ENCODE data around the gene YIPF2.
"Not testable (repeated sequence)": the region's sequence is repeated elsewhere in the genome, so short reads cannot be mapped to it uniquely, and the experiment has no call there.

Gene YIPF2

DNA sequence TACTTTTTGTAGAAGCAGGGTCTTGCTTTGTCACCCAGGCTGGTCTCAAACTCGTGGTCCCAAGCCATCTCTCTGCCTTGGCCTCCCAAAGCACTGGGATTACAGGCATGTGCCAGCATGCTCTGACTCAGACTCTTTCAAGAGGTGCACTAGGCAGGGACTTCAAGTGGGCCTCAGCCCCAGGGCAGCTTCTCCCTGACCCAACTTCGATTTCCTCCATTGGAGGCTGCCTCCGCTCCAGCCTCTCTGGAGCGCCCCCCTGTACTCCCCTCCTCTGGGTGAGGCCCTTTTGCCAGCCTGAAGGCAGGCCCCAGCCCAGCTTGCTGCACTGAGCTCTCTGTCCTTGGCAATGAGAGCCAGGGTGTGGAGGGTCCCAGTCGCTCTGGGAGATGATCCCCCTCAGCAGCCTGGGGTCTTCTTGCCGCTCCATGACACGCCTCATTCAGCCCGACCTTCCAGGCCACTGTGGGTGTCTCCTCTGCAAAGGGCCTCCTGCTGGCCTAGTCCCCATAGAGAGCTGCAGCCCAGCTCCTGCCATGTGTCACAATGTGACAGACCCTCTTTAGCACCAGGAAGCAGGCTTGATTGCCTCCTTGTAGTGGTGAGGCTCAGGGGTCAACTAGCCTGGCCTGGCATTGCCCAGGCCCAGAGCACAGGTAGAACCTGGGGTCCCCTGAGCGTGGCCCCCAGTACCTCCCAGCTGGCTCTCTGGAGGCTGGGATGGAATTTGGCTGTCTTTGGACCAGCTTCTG, 40.6 kb downstream of the YIPF2 start:
- Mint-ChIP-seq H3K4me1 (ENCODE audit: low read depth in 2 of 2) (peaks cover 0 to 4% of the 10 kb centered on the region in 2 donors), H3K27me3 (no peaks in the 10 kb centered on the region), H3K36me3 (ENCODE audit: insufficient read depth) (peaks cover 4% of the 10 kb centered on the region), H3K4me3 (no peak overlapping the region), H3K27ac (peak overlapping the region in 1 of 2 donors; percentile 71), H3K9me3 (no peaks in the 10 kb centered on the region)
- no peak for ATAC-seq (replicated peaks)
- DNase-seq, result no peak

DNA sequence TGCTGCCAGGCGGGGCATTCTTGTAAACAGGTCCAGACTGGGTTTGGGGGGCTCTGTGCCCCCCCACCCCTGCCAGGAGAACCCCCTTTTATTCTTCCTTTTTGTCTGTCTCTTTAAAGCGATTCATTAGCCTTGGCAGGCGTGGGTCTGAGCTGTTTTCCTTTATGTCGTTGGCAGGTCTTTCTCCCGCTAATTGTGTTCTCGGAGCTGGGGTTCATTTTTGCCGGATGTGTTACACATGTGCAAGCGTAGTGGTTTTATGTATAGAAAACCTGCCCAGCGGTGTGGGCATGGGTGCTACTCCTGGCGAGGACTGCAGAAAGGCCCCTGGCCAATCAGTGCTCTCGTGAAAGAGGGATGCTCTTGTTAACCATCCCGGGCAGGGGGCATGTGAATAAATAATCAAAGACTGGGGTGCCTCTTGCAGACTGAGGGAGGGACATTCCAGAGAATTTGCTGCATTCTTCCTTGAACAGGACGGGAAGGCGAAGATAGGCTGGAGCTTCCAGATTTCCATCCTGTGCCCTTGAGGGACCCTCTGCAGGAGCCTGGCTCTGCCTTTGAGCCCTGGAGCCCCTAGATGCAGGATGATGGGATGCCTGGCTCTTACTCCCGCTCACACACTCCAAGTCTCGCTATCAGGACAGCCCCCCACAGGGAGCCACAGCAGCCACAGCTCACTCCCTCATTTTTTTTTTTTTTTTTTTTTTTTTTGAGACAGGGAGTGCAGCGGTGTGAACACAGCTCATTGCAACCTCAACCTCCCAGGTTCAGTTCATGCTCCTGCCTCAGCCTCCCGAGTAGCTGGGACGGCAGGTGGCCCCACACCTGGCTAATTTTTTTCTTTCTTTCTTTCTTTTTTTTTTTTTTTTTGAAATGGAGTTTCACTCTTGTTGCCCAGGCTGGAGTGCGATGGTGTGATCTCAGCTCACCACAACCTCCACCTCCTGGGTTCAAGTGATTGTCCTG, 43.0 kb downstream of the YIPF2 start:
- peaks cover 0 to 8% of the 10 kb centered on the region in 2 donors for H3K4me1 Mint-ChIP-seq (ENCODE audit: low read depth in 2 of 2)
- no peak overlapping the region for H3K4me3 Mint-ChIP-seq
- peaks cover 4% of the 10 kb centered on the region for H3K36me3 Mint-ChIP-seq (ENCODE audit: insufficient read depth)
- no peaks in the 10 kb centered on the region for H3K27me3 Mint-ChIP-seq
- H3K27ac Mint-ChIP-seq, result no peak overlapping the region
- H3K9me3 Mint-ChIP-seq, result no peaks in the 10 kb centered on the region
- DNase-seq (no peak), ATAC-seq (replicated peaks) (no peak)

DNA sequence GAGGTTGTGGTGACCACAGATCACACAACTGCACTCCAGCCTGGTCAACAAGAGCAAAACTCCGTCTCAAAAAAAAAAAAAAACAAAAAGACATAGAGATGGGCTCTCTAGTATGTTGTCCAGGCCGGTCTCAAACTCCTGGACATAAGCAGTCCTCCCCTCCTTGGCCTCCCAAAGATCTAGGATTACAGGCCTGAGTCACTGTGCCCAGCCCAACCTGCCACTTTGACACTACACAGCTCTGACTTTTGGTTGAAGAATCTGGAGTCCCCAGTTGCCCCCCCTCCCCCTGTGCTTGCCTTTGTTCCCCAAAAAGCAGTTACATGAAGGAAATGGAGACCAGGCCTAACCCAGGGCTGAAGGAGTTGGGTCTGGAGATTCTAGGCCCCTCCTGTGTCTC, 44.2 kb downstream of the YIPF2 start:
- no peak for DNase-seq
- no peak overlapping the region for H3K27ac Mint-ChIP-seq

DNA sequence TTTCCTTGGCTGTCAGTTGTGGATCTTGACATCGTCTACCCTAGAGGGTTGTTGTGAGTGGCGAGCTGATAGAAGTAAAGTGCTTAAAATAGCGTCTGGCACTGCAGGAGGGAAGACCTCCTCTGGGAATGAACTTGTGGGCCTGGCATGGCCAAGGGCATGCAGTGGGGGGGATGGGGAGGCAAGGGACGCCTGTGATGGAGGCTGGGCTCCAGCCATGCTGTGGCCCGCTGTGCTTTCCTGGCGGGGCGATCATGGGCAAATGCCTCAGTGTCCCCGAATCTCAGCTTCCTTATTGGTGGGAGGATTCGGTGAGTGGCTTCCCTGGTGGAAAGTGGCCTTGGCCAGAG, 46.4 kb downstream of the YIPF2 start:
- H3K27ac Mint-ChIP-seq, result no peak overlapping the region
- H3K9me3 Mint-ChIP-seq, result no peaks in the 10 kb centered on the region
- peaks cover 16% of the 10 kb centered on the region in 2 donors for H3K4me1 Mint-ChIP-seq (ENCODE audit: low read depth in 2 of 2)
- H3K36me3 Mint-ChIP-seq (ENCODE audit: insufficient read depth), result peaks cover 6% of the 10 kb centered on the region
- DNase-seq, result no peak
- no peak for ATAC-seq (replicated peaks)
- no peak overlapping the region for H3K4me3 Mint-ChIP-seq
- no peaks in the 10 kb centered on the region for H3K27me3 Mint-ChIP-seq

More for the DNA sequence above, 44.2 kb downstream of the YIPF2 start:
- Mint-ChIP-seq H3K27me3 (no peaks in the 10 kb centered on the region), H3K9me3 (no peaks in the 10 kb centered on the region), H3K4me1 (ENCODE audit: low read depth in 2 of 2) (peaks cover 3 to 11% of the 10 kb centered on the region in 2 donors), H3K4me3 (no peak overlapping the region), H3K36me3 (ENCODE audit: insufficient read depth) (peaks cover 4% of the 10 kb centered on the region)
- no peak for ATAC-seq (replicated peaks)

DNA sequence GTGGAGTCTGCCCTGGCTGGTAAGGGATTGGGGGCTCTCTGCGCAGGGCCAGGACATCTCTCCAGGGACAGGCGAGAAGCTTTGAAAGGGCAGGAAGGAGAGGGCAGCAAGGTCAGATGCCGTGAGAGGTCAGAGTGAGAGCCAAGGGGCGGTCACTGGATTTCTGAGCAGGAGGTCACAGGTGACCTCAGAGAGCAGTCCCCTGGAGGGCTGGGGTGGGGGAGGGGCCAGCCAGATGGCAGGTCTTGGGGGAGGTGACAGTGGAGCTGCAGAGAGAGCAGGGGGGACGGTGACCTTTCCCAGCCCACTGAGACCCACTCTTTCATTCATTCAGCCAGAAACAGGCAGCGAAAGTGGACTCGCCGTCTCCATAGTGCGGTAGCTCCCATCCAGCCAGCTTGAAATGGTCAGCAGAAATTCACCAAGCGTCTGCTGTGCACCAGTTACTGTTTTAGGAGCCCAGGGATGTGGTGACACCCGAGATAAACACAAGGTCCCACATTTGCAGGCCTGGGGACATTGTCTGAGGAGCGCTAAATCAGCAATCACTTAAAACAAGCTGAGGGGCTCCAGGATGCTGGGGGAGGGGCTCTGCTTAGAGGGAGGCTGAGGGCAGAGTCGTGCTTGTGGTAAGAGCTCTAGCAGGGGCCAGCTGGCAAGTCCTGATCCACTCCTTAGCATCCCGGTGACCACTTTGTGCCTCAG, 46.9 kb downstream of the YIPF2 start:
- Mint-ChIP-seq H3K9me3 (no peaks in the 10 kb centered on the region), H3K27me3 (no peaks in the 10 kb centered on the region), H3K4me3 (no peak overlapping the region), H3K27ac (no peak overlapping the region), H3K36me3 (ENCODE audit: insufficient read depth) (peaks cover 6% of the 10 kb centered on the region), H3K4me1 (ENCODE audit: low read depth in 2 of 2) (peaks cover 16 to 19% of the 10 kb centered on the region in 2 donors)
- ATAC-seq (replicated peaks) (no peak), DNase-seq (no peak)

DNA sequence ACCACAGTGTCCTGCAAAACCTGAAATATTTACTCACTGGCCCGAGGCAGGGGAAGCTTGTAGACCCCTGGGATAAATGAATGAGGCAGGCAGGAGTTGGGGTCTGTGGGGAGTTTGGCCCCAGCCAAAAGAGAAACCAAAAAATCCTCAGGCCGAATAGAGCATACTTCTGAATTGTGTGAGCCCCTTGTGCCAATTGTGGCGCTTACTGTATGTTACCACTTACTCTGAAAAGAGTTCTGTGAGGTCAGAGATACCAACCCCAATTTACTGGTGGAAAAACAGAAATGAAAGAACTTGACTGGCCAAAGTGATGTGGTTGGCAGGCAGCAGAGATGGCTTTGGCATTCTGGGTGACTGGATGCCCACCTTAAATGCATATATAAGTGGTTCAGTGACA, 50.2 kb downstream of the YIPF2 start:
- no peaks in the 10 kb centered on the region for H3K27me3 Mint-ChIP-seq
- peak; percentile 19 for ATAC-seq (replicated peaks)
- peaks cover 16 to 19% of the 10 kb centered on the region in 2 donors for H3K4me1 Mint-ChIP-seq (ENCODE audit: low read depth in 2 of 2)
- H3K27ac Mint-ChIP-seq, result peak overlapping the region in 1 of 2 donors; percentile 41
- H3K4me3 Mint-ChIP-seq, result peak overlapping the region in 1 of 2 donors; percentile 14
- DNase-seq, result no peak
- peaks cover 6% of the 10 kb centered on the region for H3K36me3 Mint-ChIP-seq (ENCODE audit: insufficient read depth)
- H3K9me3 Mint-ChIP-seq, result no peaks in the 10 kb centered on the region

DNA sequence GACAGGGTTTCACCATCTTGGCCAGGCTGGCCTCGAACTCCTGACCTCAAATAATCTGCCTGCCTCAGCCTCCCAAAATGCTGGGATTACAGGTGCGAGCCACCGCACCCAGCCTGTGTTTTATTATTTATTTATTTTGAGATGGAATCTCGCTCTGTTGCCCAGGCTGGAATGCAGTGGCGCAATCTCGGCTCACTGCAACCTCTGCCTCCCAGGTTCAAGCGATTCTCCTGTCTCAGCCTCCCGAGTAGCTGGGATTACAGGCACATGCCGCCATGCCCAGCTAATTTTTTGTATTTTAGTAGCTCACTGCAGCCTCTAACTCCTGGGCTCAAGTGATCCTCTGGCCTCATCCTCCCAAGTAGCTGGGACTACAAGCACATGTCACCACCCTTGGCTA, 50.8 kb downstream of the YIPF2 start:
- DNase-seq; H3K36me3 Mint-ChIP-seq (ENCODE audit: insufficient read depth): not testable (repeated sequence)

DNA sequence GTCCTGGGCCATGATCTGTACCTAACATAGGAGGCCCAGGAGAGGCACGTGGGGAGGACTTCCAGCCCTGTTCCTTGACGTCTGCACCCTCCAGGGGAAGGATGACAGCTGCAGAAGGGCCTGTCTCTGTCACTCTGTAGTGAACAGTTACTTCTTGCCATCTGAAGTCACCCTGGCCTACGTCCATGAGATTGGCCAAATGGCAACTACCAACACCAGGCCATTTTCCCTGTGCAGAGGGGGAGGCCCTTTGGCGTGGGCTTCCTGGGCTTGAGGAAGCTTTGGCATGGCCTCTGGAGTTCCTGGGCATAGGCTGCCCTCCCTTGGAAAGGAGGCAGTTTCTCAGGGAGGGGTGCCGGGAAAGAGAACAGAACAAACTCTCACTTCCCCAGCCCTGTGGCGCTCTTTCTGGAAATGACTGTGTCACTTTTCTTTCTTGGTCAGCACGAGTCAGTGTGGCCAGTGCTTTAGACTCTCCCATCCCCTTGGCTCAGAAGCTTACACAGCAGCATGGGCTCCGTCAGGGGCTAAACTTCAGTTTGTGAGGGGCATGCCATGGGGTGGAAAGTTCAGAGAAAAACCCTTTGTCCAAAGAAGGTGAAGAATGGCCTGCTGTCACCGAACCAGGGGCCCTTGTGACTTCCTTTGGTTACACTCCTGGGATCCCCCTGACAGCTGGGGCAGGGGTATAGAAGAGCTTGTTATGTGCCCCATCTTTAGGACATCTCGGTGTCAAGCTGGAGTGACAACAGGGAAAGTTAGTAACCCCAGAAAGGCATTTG, 51.8 kb downstream of the YIPF2 start:
- Mint-ChIP-seq H3K4me1 (ENCODE audit: low read depth in 2 of 2) (peaks cover 22 to 25% of the 10 kb centered on the region in 2 donors), H3K4me3 (peak overlapping the region in 1 of 2 donors; percentile 22), H3K9me3 (no peaks in the 10 kb centered on the region), H3K27me3 (no peaks in the 10 kb centered on the region), H3K36me3 (ENCODE audit: insufficient read depth) (peaks cover 6% of the 10 kb centered on the region), H3K27ac (no peak overlapping the region)
- DNase-seq (no peak), ATAC-seq (replicated peaks) (no peak)

More for the DNA sequence above, 50.8 kb downstream of the YIPF2 start:
- not testable (repeated sequence) for H3K9me3 Mint-ChIP-seq; ATAC-seq (replicated peaks); H3K4me3 Mint-ChIP-seq; H3K27me3 Mint-ChIP-seq
- H3K4me1 Mint-ChIP-seq (ENCODE audit: low read depth in 2 of 2), result peaks cover 19 to 22% of the 10 kb centered on the region in 2 donors
- peak overlapping the region; percentile 31 to 41 for H3K27ac Mint-ChIP-seq

DNA sequence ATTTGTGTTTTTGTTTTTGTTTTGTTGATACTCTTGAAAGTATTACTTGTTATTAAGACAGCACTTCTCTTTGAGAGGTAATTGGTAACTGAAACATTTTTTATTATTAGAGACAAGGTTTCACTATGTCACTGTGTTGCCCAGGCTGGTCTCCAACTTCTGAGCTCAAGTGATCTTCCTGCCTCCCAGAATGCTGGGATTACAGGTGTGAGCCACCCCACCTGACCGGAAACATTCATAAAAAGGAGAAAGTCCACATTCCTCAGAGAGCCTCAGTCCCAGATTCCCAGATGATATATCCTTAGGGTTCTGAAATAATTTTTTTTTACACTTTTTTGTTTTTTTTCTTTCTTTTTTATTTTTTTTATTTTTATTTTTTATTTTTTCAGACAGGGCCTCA, 54.4 kb downstream of the YIPF2 start:
- no peaks in the 10 kb centered on the region for H3K9me3 Mint-ChIP-seq
- H3K27ac Mint-ChIP-seq, result no peak overlapping the region
- H3K4me1 Mint-ChIP-seq (ENCODE audit: low read depth in 2 of 2), result peaks cover 22 to 26% of the 10 kb centered on the region in 2 donors
- peaks cover 9% of the 10 kb centered on the region for H3K36me3 Mint-ChIP-seq (ENCODE audit: insufficient read depth)
- no peaks in the 10 kb centered on the region for H3K27me3 Mint-ChIP-seq
- peak overlapping the region; percentile 49 to 62 for H3K4me3 Mint-ChIP-seq
- no peak for DNase-seq
- ATAC-seq (replicated peaks), result no peak

DNA sequence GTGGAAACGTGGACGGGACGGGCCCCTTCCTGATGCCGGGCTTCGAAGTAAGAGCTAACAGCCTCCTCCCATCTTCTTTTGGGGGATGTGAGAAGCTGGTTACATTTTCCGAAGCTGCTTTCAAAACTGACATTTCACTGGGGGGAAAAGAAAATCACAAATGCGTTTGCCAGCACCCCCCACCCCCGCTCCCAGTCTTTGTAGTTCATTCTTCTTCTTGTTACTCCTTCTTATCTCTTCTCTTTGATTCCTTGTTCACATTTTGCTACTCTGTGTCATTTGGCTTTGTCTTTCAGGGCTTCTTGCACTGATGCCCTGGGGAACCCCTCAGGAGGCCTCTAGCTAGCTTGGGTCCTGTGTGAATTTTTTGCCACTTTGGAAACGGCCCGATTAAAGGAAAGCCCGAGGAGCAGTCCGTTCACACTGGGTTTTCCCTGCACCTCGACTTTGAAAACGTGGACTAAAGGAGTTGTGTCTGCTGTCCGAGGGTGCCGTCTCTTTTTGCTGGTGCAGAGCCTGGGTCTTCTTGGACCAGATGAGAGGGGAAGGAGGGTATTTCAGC, 55.8 kb downstream of the YIPF2 start:
- DNase-seq, result no peak
- Mint-ChIP-seq H3K4me1 (ENCODE audit: low read depth in 2 of 2) (peaks cover 16 to 18% of the 10 kb centered on the region in 2 donors), H3K27me3 (no peaks in the 10 kb centered on the region)

More for the DNA sequence above, 55.8 kb downstream of the YIPF2 start:
- H3K27ac Mint-ChIP-seq, result peak overlapping the region; percentile 70 to 90
- ATAC-seq (replicated peaks), result no peak
- no peaks in the 10 kb centered on the region for H3K9me3 Mint-ChIP-seq
- H3K36me3 Mint-ChIP-seq (ENCODE audit: insufficient read depth), result peaks cover 8% of the 10 kb centered on the region
- peak overlapping the region; percentile 75 to 87 for H3K4me3 Mint-ChIP-seq

All from effector memory CD8-positive, alpha-beta T cell (primary cell).